K562 (cell line): Measurements from ENCODE around the gene ASCC2. TPM values are rescaled to one million over a fixed set of nuclear protein-coding genes. Genes with fewer than 3 reads are reported as not detected.

ENCODE experiments used
- ATF7 ChIP-seq: fragments of 450-650 bp; IDR thresholded peaks from 2 replicates; pipeline ENCODE4 v1.7.1; 2014; ENCODE audit warnings: mild to moderate bottlenecking, moderate library complexity
- CBX5 ChIP-seq: IDR thresholded peaks from 2 replicates; pipeline ENCODE4 v1.6.1; 2014; ENCODE audit warnings: low read depth, borderline replicate concordance
- FOSL1 ChIP-seq: fragments of 200-800 bp; sonication (Bioruptor generic); conservative IDR thresholded peaks from 2 replicates; pipeline ENCODE4 v1.6.1; 2016; ENCODE audit warnings: missing genetic modification characterization, missing compliant biosample characterization
- KDM5B ChIP-seq: fragments of 200-600 bp; sonication (generic); IDR thresholded peaks from 2 replicates; pipeline ENCODE4 v1.6.1; 2012; ENCODE audit warnings: low read depth, mild to moderate bottlenecking, moderate library complexity, low read length, control low read depth, inconsistent platforms; ENCODE audit not compliant: insufficient replicate concordance
- MED1 ChIP-seq: sonication (generic); formaldehyde crosslinking; IDR thresholded peaks from 2 replicates; pipeline ENCODE4 v1.8.1; 2023; ENCODE audit warnings: missing genetic modification reagents, borderline replicate concordance
- MTA1 ChIP-seq: fragments of 450-650 bp; IDR thresholded peaks from 2 replicates; pipeline ENCODE4 v1.6.1; 2017; ENCODE audit warnings: borderline replicate concordance
- MTA2 ChIP-seq: fragments of 450-650 bp; IDR thresholded peaks from 2 replicates; pipeline ENCODE4 v1.6.1; 2016; ENCODE audit warnings: low read depth
- NCOA6 ChIP-seq: fragments of 450-650 bp; IDR thresholded peaks from 2 replicates; pipeline ENCODE4 v1.6.1; 2017; ENCODE audit warnings: mild to moderate bottlenecking
- PKNOX1 ChIP-seq: fragments of 450-650 bp; IDR thresholded peaks from 2 replicates; pipeline ENCODE4 v1.6.1; 2016
- RCOR1 ChIP-seq, 2 experiments: IDR thresholded peaks; 2 replicates each; pipeline ENCODE4 v1.6.1; 2012; ENCODE audit warnings: low read depth in 2 of 2, low read length in 2 of 2, borderline replicate concordance in 1 of 2, improper control_type of control experiment in 1 of 2
- UBTF ChIP-seq, 2 experiments: IDR thresholded peaks; 2 replicates each; pipeline ENCODE4 v1.6.1; 2012; ENCODE audit warnings: improper control_type of control experiment in 2 of 2, low read depth in 2 of 2, low read length in 2 of 2, borderline replicate concordance in 1 of 2
- ZBTB11 ChIP-seq, 3 experiments: fragments of 200-800 bp in 1 of 3; fragments of 250-450 bp in 1 of 3; fragments of 450-650 bp in 1 of 3; sonication (Bioruptor Pico) in 1 of 3; sonication (Bioruptor generic) in 1 of 3; formaldehyde crosslinking in 1 of 3; IDR thresholded peaks; 2 replicates each; pipeline versions ENCODE4 v1.6.1 to v1.8.0; 2016 to 2022; ENCODE audit warnings: mild to moderate bottlenecking in 2 of 3, missing genetic modification characterization in 2 of 3, missing compliant biosample characterization in 1 of 3, moderate library complexity in 1 of 3
- ZC3H11A ChIP-seq: IDR thresholded peaks from 2 replicates; pipeline ENCODE4 v1.6.1; 2012; ENCODE audit warnings: low read depth, low read length, improper control_type of control experiment
- ZNF316 ChIP-seq: fragments of 450-650 bp; IDR thresholded peaks from 2 replicates; pipeline ENCODE4 v1.6.1; 2016
- polyA plus RNA-seq, 8 experiments: library from polyadenylated mRNA; depleted of rRNA in 4 of 8; stranded (reverse) in 5 of 8; unstranded in 3 of 8; fragments of >200 nt; fragmentation: Nextera tagmentation in 2 of 8; fragmentation: Illumina TruSeq in 1 of 8; extraction: Ambion mirVana in 2 of 8; extraction: Trizol in 1 of 8; gene quantifications; 2 replicates each; pipeline versions ENCODE4 v1.2.1 to v1.2.3, GENCODE V29; 2011 to 2014; ENCODE audit warnings: inconsistent platforms in 1 of 8, missing spikeins in 1 of 8
- total RNA-seq, 7 experiments: library from RNA; depleted of rRNA in 6 of 7; stranded (reverse); fragments of >200 nt in 6 of 7; fragmentation: Illumina TruSeq in 2 of 7; extraction: Trizol in 2 of 7; gene quantifications; 2 replicates each; pipeline versions ENCODE4 v1.2.1 to v1.2.3, GENCODE V29; 2011 to 2021; ENCODE audit warnings: low replicate concordance in 1 of 7
- TF ChIP-seq, protein P1 (sequence below): fragments of 200-800 bp; sonication (Bioruptor generic); IDR thresholded peaks from 2 replicates; pipeline ENCODE4 v1.6.1; 2017; ENCODE audit warnings: missing genetic modification characterization, missing compliant biosample characterization
- TF ChIP-seq, protein P2 (sequence below): fragments of 450-650 bp; IDR thresholded peaks from 2 replicates; pipeline ENCODE4 v1.6.1; 2016; ENCODE audit warnings: missing biosample characterization, missing genetic modification characterization

Gene ASCC2
- total and polyA plus RNA-seq, 9 of the 15 experiments (the other 6 are each of a cell fraction or from before 2014, with no cell fraction given): 4.0 to 46.7 (median 26.8) TPM

GRCh38 chr22:29780748-29781676 is 57.1 kb downstream of the ASCC2 start (continued):
- TF ChIP-seq MTA2: peak; percentile 96
- TF ChIP-seq CBX5: peak; percentile 52; the same call in 1 of the 2 replicates
- no peak for TF ChIP-seq MED1
- peak in 1 of 2 experiments; percentile 74; a peak in 2 of 4 replicates for TF ChIP-seq UBTF (IDR thresholded peaks at IDR 0.05; ENCODE audit: borderline replicate concordance in 1 of 2, low read depth in 2 of 2, low read length in 2 of 2)
- no peak for TF ChIP-seq NCOA6
- TF ChIP-seq, protein P1, sequence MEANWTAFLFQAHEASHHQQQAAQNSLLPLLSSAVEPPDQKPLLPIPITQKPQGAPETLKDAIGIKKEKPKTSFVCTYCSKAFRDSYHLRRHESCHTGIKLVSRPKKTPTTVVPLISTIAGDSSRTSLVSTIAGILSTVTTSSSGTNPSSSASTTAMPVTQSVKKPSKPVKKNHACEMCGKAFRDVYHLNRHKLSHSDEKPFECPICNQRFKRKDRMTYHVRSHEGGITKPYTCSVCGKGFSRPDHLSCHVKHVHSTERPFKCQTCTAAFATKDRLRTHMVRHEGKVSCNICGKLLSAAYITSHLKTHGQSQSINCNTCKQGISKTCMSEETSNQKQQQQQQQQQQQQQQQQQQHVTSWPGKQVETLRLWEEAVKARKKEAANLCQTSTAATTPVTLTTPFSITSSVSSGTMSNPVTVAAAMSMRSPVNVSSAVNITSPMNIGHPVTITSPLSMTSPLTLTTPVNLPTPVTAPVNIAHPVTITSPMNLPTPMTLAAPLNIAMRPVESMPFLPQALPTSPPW (CRISPR knock-in tag): peak; percentile 60
- TF ChIP-seq MTA1: peak; percentile 85; the same call in 1 of the 2 replicates
- TF ChIP-seq FOSL1 (tag): peak; percentile 88
- peak in 1 of 3 experiments; percentile 46; a peak in 1 of 6 replicates for TF ChIP-seq ZBTB11 (CRISPR knock-in tag; IDR thresholded peaks at IDR 0.05)
- TF ChIP-seq ZC3H11A: peak; percentile 33; the same call in 1 of the 2 replicates
- no peak for TF ChIP-seq KDM5B
- peak; percentile 84 to 98 for TF ChIP-seq RCOR1 (IDR thresholded peaks at IDR 0.05; ENCODE audit: borderline replicate concordance in 1 of 2, low read depth in 2 of 2, low read length in 2 of 2)
- TF ChIP-seq, protein P2, sequence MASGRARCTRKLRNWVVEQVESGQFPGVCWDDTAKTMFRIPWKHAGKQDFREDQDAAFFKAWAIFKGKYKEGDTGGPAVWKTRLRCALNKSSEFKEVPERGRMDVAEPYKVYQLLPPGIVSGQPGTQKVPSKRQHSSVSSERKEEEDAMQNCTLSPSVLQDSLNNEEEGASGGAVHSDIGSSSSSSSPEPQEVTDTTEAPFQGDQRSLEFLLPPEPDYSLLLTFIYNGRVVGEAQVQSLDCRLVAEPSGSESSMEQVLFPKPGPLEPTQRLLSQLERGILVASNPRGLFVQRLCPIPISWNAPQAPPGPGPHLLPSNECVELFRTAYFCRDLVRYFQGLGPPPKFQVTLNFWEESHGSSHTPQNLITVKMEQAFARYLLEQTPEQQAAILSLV: no peak
- peak; percentile 73 for TF ChIP-seq ZNF316
- peak; percentile 61 for TF ChIP-seq ATF7
- TF ChIP-seq PKNOX1: 0 out of 2 replicates have a peak, but pooled peaks have one; percentile 15
